Parathyroid adenoma (tissue), 2 donors: ENCODE data around the gene FGF19.
A peak's percentile ranks its signal among the peaks of the same experiment; 100 is the strongest.

Experiments used
- H2AFZ ChIP-seq: fragments of 300-600 bp; sonication (generic); one replicate; pipeline ENCODE4 v1.7.0; 2017; ENCODE audit warnings: antibody characterized with exemption, mild to moderate bottlenecking
- H3K27ac ChIP-seq: fragments of 300-600 bp; sonication (generic); one replicate; pipeline ENCODE4 v1.7.0; 2017
- H3K27me3 ChIP-seq: fragments of 300-600 bp; sonication (generic); one replicate; pipeline ENCODE4 v1.7.0; 2017; ENCODE audit warnings: low read length; ENCODE audit not compliant: control insufficient read depth, insufficient read depth
- H3K36me3 ChIP-seq: fragments of 300-600 bp; sonication (generic); one replicate; pipeline ENCODE4 v1.7.0; 2017; ENCODE audit warnings: low read length; ENCODE audit not compliant: control insufficient read depth, insufficient read depth
- H3K4me1 ChIP-seq: fragments of 300-600 bp; sonication (generic); one replicate; pipeline ENCODE4 v1.7.0; 2017; ENCODE audit warnings: control low read depth
- H3K4me2 ChIP-seq: fragments of 300-600 bp; sonication (generic); one replicate; pipeline ENCODE4 v1.7.0; 2017; ENCODE audit warnings: low read length
- H3K4me3 ChIP-seq: fragments of 300-600 bp; sonication (generic); one replicate; pipeline ENCODE4 v1.7.0; 2017; ENCODE audit warnings: low read depth, low read length
- H3K79me2 ChIP-seq: fragments of 300-600 bp; sonication (generic); one replicate; pipeline ENCODE4 v1.7.0; 2017; ENCODE audit warnings: control low read depth
- H3K9ac ChIP-seq: fragments of 300-600 bp; sonication (generic); one replicate; pipeline ENCODE4 v1.7.0; 2017; ENCODE audit warnings: mild to moderate bottlenecking
- H3K9me3 ChIP-seq: fragments of 300-600 bp; sonication (generic); one replicate; pipeline ENCODE4 v1.7.0; 2017; ENCODE audit warnings: low read length; ENCODE audit not compliant: control insufficient read depth
- CTCF ChIP-seq: fragments of 300-600 bp; sonication (generic); IDR thresholded peaks from one replicate; pipeline ENCODE4 v1.7.0; 2017; ENCODE audit warnings: antibody characterized with exemption, mild to moderate bottlenecking
- donor health status: primary hyperparathyroidism.

FGF19 gene

DNA sequence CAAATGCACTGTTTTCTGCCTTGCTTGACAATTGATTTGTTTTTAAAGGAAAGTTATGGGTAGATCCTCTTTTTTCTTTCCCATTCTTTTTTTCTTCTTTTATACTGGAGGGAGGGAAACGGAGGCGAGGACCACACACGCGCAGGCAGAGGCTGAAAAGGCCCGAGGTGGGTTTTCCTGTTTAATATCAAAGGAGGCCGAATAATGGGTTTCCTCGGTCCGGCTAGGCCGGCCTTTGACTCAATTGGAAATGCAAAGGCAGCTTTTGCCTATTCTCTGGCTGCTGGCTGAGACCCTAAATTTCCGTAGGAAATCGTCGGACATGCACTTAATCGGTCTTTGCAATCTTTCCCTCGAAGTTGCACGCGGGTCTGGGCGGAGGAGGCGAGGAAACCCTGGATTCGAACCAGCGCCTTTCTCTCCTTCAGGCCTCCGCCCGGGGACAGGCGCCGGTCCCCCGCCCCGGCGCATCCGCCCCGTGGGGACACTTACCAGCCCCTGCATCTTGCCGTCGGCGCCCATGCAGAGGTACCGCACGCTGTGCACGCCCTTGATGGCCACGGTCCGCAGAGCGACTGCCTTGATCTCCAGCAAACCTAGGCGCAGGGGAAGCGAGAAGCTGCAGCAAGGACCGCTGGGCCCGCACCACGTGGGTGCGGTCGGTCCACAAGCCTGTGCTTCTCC is 911 bp downstream of the FGF19 start:
- H3K36me3 ChIP-seq, result no peaks in the 10 kb centered on the region
- no peaks in the 10 kb centered on the region for H3K79me2 ChIP-seq
- no peak overlapping the region for H3K4me3 ChIP-seq
- TF ChIP-seq CTCF, result no peak
- no peak overlapping the region for H3K9ac ChIP-seq
- H3K27ac ChIP-seq, result no peak overlapping the region
- H3K27me3 ChIP-seq, result no peaks in the 10 kb centered on the region
- H2AFZ ChIP-seq, result no peak overlapping the region
- no peak overlapping the region for H3K4me2 ChIP-seq
- H3K4me1 ChIP-seq, result peaks cover 16% of the 10 kb centered on the region
- H3K9me3 ChIP-seq, result no peaks in the 10 kb centered on the region

DNA sequence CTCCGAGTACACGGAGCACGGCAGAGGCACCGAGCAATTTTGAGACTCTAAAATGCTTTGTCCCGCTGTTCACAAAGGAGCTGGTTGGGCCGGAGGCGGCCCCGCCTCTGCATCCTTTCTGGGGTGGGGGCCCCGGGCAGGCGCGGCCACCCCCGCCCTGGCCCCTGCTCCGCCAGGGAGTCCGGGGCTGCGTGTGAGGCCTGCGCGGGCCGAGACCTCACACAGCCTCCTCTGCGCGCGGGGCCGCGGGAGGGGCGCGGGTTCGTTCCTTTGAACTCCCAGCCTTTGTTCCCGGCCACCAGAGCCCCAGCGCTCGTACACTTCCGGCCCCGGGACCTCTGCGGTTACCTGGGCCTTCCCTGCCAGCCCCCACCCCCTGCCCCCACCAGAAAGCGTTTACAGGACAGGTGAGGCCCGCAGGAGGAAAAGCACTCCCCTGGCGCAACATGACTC is 1.6 kb downstream of the FGF19 start:
- no peak for TF ChIP-seq CTCF
- Histone ChIP-seq H3K79me2 (no peaks in the 10 kb centered on the region), H3K36me3 (no peaks in the 10 kb centered on the region), H3K4me3 (no peak overlapping the region), H3K27me3 (no peaks in the 10 kb centered on the region), H3K4me2 (no peak overlapping the region), H3K4me1 (peaks cover 16% of the 10 kb centered on the region), H3K9ac (no peak overlapping the region), H2AFZ (no peak overlapping the region), H3K9me3 (no peaks in the 10 kb centered on the region), H3K27ac (no peak overlapping the region)

- no peak for TF ChIP-seq CTCF
- H3K27me3 ChIP-seq, result no peaks in the 10 kb centered on the region
These were observed 3.3 kb downstream of the FGF19 start for GRCh38 chr11:69700278-69701140.

DNA sequence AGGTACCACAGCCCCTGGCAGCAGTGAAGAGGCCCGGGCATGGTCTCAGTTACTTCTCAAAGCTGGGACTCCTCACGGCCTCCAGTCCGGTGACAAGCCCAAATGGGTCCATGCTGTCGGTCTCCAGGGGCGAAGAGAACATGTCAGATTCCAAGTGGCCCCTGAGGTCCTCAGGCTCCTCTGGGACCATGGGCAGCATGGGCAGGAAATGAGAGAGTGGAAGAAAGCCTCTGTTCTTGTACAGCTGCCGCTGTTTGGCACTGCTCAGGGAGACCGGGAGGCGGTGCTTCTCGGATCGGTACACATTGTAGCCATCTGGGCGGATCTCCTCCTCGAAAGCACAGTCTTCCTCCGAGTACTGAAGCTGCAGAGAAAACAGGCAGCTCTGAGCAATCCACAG is 4.6 kb downstream of the FGF19 start:
- Histone ChIP-seq H3K36me3 (no peaks in the 10 kb centered on the region), H3K9ac (no peak overlapping the region), H3K79me2 (no peaks in the 10 kb centered on the region), H3K4me2 (no peak overlapping the region), H3K4me3 (no peak overlapping the region), H3K4me1 (peaks cover 34% of the 10 kb centered on the region), H2AFZ (peak overlapping the region; percentile 25), H3K27me3 (no peaks in the 10 kb centered on the region), H3K9me3 (no peaks in the 10 kb centered on the region), H3K27ac (peak overlapping the region; percentile 78)
- no peak for TF ChIP-seq CTCF

More at GRCh38 chr11:69700278-69701140, 3.3 kb downstream of the FGF19 start:
- Histone ChIP-seq H3K4me2 (peak overlapping the region; percentile 12), H3K4me3 (no peak overlapping the region), H3K27ac (peak overlapping the region; percentile 87), H2AFZ (peak overlapping the region; percentile 72), H3K9me3 (no peaks in the 10 kb centered on the region), H3K4me1 (peaks cover 26% of the 10 kb centered on the region), H3K9ac (no peak overlapping the region), H3K36me3 (no peaks in the 10 kb centered on the region), H3K79me2 (no peaks in the 10 kb centered on the region)
